Prostate gland (tissue), 2 donors: ENCODE data around the gene RNF186. TPM values are rescaled to one million over a fixed set of nuclear protein-coding genes. Genes with fewer than 3 reads are reported as not detected.
A peak's percentile ranks its signal among the peaks of the same experiment; 100 is the strongest.

Experiments used
- DNase-seq: peaks from one replicate; pipeline ENCODE4 v3.0.0-alpha.2; 2019; ENCODE audit warnings: low spot score
- H3K27ac ChIP-seq, 2 donors: fragments of 200-600 bp; sonication (generic); 2 replicates each; pipeline ENCODE4 v1.5.1; 2017 to 2019
- H3K27me3 ChIP-seq: fragments of 200-600 bp; sonication (generic); replicated peaks from 2 replicates; pipeline ENCODE4 v1.5.1; 2019; ENCODE audit not compliant: insufficient read depth
- H3K36me3 ChIP-seq, 2 donors: fragments of 200-600 bp; sonication (generic); 1 replicate in 1 of 2; 2 replicates in 1 of 2; pipeline versions ENCODE4 v1.5.1 to v1.8.1; 2017 to 2019
- H3K4me1 ChIP-seq: fragments of 200-600 bp; sonication (generic); replicated peaks from 2 replicates; pipeline ENCODE4 v1.5.1; 2019
- H3K4me3 ChIP-seq, 2 donors: fragments of 200-600 bp; sonication (generic); 2 replicates each; pipeline ENCODE4 v1.5.1; 2017 to 2019
- H3K9me3 ChIP-seq: fragments of 200-600 bp; sonication (generic); 2 replicates; pipeline ENCODE4 v1.5.1; 2017
- POLR2A ChIP-seq: fragments of 450-650 bp; IDR thresholded peaks from one replicate; pipeline ENCODE4 v1.6.1; 2016; ENCODE audit warnings: antibody characterized with exemption, mild to moderate bottlenecking
- POLR2AphosphoS5 ChIP-seq: sonication (generic); formaldehyde crosslinking; IDR thresholded peaks from one replicate; pipeline ENCODE4 v1.6.1; 2017; ENCODE audit warnings: antibody characterized with exemption
- WGBS: methylation state at CpG from one replicate; pipeline ENCODE4 v1.1.5; 2018; 5-methylcytosine and 5-hydroxymethylcytosine counted together
- intact Hi-C: fragments of 100-400 bp; cut with DNase I; formaldehyde crosslinking; loops from one replicate; pipeline ENCODE4 v1.14.2; 2022
- total RNA-seq, 2 donors: library from RNA; depleted of rRNA; stranded (reverse); fragments of >200 nt; gene quantifications; one replicate each; pipeline ENCODE4 v1.1.0, GENCODE V29; 2016
- TF ChIP-seq, protein P1 (sequence below), 4 experiments: fragments of 200-600 bp in 2 of 4; fragments of 450-650 bp in 2 of 4; sonication (generic) in 2 of 4; IDR thresholded peaks; 1 replicate in 3 of 4; 2 replicates in 1 of 4; pipeline ENCODE4 v1.5.1; 2016 to 2019; ENCODE audit warnings: antibody characterized with exemption in 4 of 4, mild to moderate bottlenecking in 2 of 4, moderate library complexity in 2 of 4

Gene RNF186
- total RNA-seq, 2 donors from 2014 or later: not detected

DNA sequence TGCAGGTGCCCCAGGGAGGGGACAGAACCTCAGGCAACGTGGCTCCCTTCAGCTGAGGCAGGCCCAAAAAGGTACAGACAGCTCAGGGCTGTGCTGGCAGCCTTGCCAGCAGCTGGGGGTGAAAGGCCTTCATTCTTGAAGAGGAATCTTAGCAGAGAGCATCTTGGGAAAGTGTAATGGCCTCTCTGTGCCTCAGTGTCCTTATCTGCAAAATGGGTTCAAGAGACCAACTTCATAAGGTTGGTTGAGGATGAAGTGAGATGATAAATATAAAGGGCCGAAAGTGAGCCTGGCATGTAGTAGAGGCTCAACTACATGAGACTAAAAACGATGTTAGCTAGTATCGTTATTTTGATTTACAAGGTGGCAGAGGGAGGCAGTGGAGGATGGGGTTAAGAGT, 41.6 kb downstream of the RNF186 start:
- TF ChIP-seq POLR2A: no peak
- TF ChIP-seq, protein P1, sequence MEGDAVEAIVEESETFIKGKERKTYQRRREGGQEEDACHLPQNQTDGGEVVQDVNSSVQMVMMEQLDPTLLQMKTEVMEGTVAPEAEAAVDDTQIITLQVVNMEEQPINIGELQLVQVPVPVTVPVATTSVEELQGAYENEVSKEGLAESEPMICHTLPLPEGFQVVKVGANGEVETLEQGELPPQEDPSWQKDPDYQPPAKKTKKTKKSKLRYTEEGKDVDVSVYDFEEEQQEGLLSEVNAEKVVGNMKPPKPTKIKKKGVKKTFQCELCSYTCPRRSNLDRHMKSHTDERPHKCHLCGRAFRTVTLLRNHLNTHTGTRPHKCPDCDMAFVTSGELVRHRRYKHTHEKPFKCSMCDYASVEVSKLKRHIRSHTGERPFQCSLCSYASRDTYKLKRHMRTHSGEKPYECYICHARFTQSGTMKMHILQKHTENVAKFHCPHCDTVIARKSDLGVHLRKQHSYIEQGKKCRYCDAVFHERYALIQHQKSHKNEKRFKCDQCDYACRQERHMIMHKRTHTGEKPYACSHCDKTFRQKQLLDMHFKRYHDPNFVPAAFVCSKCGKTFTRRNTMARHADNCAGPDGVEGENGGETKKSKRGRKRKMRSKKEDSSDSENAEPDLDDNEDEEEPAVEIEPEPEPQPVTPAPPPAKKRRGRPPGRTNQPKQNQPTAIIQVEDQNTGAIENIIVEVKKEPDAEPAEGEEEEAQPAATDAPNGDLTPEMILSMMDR (IDR thresholded peaks at IDR 0.05): no peak
- no peak for TF ChIP-seq POLR2AphosphoS5
- Histone ChIP-seq H3K4me1 (peaks cover 15% of the 10 kb centered on the region), H3K4me3 (no peak overlapping the region), H3K36me3 (no peaks in the 10 kb centered on the region), H3K27ac (peak overlapping the region in 1 of 2 donors; percentile 16), H3K27me3 (no peaks in the 10 kb centered on the region), H3K9me3 (no peaks in the 10 kb centered on the region)
- DNase-seq: no peak
- intact Hi-C loops: no loop called here
- 67% methylated on average over 4 of the region's 4 CpGs for WGBS

DNA sequence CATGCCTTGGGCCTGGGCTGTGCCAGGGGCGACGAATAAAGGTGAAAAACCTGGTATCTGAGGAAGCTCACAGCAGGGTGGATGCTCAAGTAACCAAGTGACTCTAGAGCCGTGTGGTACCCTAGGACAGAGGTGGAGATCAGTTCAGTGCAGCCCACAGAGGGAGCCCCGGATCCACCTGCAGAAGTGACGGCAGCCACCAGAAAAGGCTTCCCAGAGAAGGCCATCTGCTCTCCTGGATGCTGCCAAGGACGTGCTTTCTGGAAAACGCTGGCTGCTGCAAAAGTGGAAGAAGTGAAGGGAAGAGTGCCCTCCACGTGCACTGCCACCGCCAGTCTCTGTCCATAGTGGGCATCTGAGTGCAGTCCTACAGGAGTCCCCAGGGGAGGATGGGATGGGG, 43.0 kb downstream of the RNF186 start:
- H3K9me3 ChIP-seq: no peaks in the 10 kb centered on the region
- no peaks in the 10 kb centered on the region for H3K27me3 ChIP-seq
- TF ChIP-seq, protein P1 (IDR thresholded peaks at IDR 0.05): no peak
- no peak for TF ChIP-seq POLR2AphosphoS5
- TF ChIP-seq POLR2A: no peak
- no peak for DNase-seq
- intact Hi-C loops: no loop called here
- no peak overlapping the region for H3K4me3 ChIP-seq
- peaks cover 15% of the 10 kb centered on the region for H3K4me1 ChIP-seq
- peak overlapping the region in 1 of 2 donors; percentile 87 for H3K27ac ChIP-seq
- no peaks in the 10 kb centered on the region for H3K36me3 ChIP-seq
- WGBS: 73% methylated on average over 9 of the region's 9 CpGs

DNA sequence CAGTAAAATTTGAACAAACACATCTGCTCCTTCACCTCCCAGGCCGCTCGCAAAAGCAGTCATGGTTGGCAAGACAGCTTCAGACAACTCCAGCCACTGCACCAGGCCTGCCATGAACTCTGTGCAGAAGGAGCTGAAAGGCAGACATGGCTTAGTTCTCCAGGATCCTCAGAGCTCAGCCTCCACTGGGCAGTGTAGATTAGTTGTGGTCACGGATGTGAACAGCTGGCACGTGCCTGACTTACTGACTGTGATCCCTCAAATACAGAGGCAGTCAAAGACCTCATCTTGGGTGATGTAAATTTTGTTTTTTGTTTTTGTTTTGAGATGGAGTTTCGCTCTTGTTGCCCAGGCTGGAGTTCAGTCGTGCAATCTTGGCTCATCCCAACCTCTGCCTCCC, 43.7 kb downstream of the RNF186 start:
- no peaks in the 10 kb centered on the region for H3K27me3 ChIP-seq
- no peak for TF ChIP-seq POLR2AphosphoS5
- TF ChIP-seq, protein P1 (IDR thresholded peaks at IDR 0.05): no peak
- TF ChIP-seq POLR2A: no peak
- 88% methylated on average over 6 of the region's 6 CpGs for WGBS
- H3K4me3 ChIP-seq: no peak overlapping the region
- DNase-seq: no peak
- H3K9me3 ChIP-seq: no peaks in the 10 kb centered on the region
- H3K4me1 ChIP-seq: peaks cover 15% of the 10 kb centered on the region
- H3K36me3 ChIP-seq: no peaks in the 10 kb centered on the region
- intact Hi-C loops: no loop called here
- peak overlapping the region; percentile 71 to 87 for H3K27ac ChIP-seq

DNA sequence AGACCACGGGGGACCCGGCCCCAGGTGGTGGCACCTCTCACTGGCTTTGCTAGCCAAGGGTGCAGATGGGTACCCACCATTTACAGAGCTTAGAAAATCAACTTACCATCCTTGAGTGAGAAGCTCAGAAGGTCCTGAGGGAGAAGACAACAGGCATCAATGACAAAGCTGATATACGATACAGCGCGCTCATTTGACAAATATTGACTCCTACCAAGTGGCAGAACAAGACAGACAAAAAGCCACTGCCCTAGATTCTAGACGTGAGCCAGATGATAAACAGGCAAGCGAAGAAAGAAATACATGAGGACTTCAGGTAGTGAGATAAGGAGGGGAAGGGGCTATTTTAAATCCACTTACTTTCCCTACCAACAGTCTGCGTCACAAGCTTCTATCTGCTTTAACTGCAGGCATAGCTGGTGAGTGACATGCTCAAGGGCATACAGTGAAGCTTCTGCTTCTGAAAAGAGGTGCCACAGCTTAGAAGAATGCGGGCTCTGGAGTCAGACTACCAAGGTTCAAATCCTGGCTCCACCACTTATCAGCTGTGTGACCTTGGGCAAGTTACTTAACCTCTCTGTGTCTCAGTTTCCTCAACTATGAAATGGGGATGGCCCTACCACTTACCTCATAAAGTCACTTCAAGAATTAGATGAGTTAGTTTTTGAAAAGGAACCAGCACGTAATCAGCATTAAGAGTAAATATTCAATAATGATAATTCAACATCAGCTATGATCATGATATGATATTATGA, 44.5 kb downstream of the RNF186 start:
- Histone ChIP-seq H3K27me3 (no peaks in the 10 kb centered on the region), H3K4me3 (no peak overlapping the region), H3K36me3 (no peaks in the 10 kb centered on the region), H3K27ac (peak overlapping the region; percentile 71 to 87), H3K9me3 (no peaks in the 10 kb centered on the region), H3K4me1 (peaks cover 10% of the 10 kb centered on the region)
- peak; percentile 69 for DNase-seq
- intact Hi-C loops: no loop called here
- TF ChIP-seq POLR2A: no peak
- peak; percentile 94 for TF ChIP-seq POLR2AphosphoS5
- TF ChIP-seq, protein P1 (IDR thresholded peaks at IDR 0.05): peak in 1 of 4 experiments; percentile 9
- 62% methylated on average over 10 of the region's 10 CpGs for WGBS
